Spleen (tissue), 7 donors: ENCODE data around the gene C19orf25.

Experiments
- POLR2A ChIP-seq, 3 donors: fragments of 450-650 bp; IDR thresholded peaks; one replicate each; pipeline ENCODE4 v1.5.1; 2017; ENCODE audit warnings: antibody characterized with exemption in 3 of 3, mild to moderate bottlenecking in 1 of 3
- POLR2AphosphoS5 ChIP-seq, 3 donors: sonication (generic); formaldehyde crosslinking; IDR thresholded peaks; one replicate each; pipeline ENCODE4 v1.5.1; 2017; ENCODE audit warnings: antibody characterized with exemption in 3 of 3
- TF ChIP-seq, protein P1 (sequence below), 11 experiments: fragments of 200-600 bp in 7 of 11; fragments of 450-650 bp in 4 of 11; sonication (generic) in 4 of 11; IDR thresholded peaks in 8 of 11; conservative IDR thresholded peaks in 3 of 11; 1 replicate in 7 of 11; 2 replicates in 4 of 11; pipeline versions ENCODE4 v1.4.0 to v1.8.0; 2016 to 2021; ENCODE audit warnings: antibody characterized with exemption in 11 of 11, inconsistent platforms in 4 of 11, mild to moderate bottlenecking in 1 of 11
- donor health status: DM: no; HTN: no; CAD: no; lungs with moderate emphysema.
- donor health status: DM: no; HTN: no; CAD: no.
- donor health status: DM: no; HTN: no; CAD: no.

DNA sequence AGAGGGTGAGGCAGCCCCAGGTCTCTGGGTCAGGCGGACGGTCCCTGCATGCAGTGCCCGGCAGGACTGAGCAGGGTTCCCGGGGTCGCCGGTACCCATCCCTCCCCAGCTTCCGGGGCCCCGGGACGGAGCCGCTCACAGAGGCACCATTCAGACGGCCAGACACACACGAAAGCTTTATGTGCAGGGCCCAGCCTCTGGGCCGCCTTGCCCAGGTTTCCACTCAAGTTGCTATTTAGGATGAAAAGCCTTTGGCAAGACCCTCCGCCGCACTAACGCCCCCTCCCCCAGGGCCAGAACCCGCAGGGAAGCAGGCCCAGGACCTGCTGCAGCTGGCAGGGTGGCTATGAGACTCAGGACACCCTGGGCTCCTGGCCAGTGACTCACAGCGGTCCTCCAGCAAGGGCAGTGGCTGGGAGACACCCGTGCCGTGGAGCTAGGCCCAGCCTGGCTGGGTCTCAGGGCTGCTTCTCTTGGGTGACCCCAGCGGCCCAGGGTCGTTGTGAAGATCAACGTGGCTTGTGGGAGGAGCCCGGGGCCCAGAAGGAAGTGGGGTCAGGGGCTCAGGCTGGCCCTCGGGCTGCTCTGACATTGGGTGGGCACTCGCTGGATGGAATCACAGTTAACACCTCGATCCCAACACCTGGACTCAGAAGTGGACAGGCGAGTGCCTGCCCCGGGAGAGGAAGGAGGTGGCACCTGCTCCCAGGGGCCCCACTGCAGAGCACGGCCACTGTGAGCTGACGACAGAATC lies 4.8 kb downstream of the C19orf25 start:
- TF ChIP-seq, protein P1, sequence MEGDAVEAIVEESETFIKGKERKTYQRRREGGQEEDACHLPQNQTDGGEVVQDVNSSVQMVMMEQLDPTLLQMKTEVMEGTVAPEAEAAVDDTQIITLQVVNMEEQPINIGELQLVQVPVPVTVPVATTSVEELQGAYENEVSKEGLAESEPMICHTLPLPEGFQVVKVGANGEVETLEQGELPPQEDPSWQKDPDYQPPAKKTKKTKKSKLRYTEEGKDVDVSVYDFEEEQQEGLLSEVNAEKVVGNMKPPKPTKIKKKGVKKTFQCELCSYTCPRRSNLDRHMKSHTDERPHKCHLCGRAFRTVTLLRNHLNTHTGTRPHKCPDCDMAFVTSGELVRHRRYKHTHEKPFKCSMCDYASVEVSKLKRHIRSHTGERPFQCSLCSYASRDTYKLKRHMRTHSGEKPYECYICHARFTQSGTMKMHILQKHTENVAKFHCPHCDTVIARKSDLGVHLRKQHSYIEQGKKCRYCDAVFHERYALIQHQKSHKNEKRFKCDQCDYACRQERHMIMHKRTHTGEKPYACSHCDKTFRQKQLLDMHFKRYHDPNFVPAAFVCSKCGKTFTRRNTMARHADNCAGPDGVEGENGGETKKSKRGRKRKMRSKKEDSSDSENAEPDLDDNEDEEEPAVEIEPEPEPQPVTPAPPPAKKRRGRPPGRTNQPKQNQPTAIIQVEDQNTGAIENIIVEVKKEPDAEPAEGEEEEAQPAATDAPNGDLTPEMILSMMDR (IDR thresholded peaks at IDR 0.05 in 8 of 11, conservative IDR thresholded peaks at IDR 0.05 in 3 of 11) = no peak
- TF ChIP-seq POLR2A (IDR thresholded peaks at IDR 0.05) (no peak), POLR2AphosphoS5 (IDR thresholded peaks at IDR 0.05) (peak in 1 of 3 donors; percentile 16)
